Left lobe of liver (tissue), 2 donors: ENCODE results near the gene RPL37. TPM values are rescaled to one million over a fixed set of nuclear protein-coding genes. Genes with fewer than 3 reads are reported as not detected.
A peak's percentile ranks its signal among the peaks of the same experiment; 100 is the strongest.
"Not testable (repeated sequence)": the region's sequence is repeated elsewhere in the genome, so short reads cannot be mapped to it uniquely, and the experiment has no call there.

Experiments
- ATAC-seq: fragments of 200-7000 bp; cut with Tn5 transposase; one replicate; pipeline ENCODE4 v1.9.1; 2020; ENCODE audit warnings: mild to moderate bottlenecking, moderate library complexity
- DNase-seq: peaks from one replicate; pipeline ENCODE4 v3.0.0-alpha.2; 2020; ENCODE audit warnings: low spot score
- total RNA-seq: library from RNA; stranded (reverse); gene quantifications from one replicate; pipeline ENCODE4 v1.2.1, GENCODE V29; 2021
- donor health status: DM: no; HTN: no; CAD: no; lungs with moderate emphysema.
- donor health status: DM: no; HTN: yes; CAD: no.

RPL37 gene
- total RNA-seq, 1 donor from 2014 or later = 375 TPM

DNA sequence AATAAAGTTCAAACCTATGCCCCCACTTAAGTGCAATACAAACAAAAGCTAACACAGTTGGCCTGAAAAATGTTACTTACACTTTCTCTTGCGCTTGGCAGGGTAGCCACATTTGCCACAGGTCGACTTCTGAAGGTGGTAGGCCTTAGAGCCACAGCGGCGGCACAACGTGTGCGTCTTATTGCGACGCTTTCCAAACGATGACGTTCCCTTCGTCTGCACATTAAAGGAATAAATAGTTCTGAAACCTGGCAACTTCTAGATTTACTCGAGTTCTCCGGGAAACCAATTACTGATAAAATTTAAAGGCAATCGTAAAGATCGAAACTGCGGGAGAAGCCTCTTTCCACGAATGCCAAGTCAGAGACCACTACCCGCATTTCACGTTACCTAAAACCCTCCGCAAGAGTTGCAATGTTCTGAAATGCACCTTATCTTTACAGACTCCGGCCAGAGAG is 602 bp downstream of the RPL37 start:
- no peak for DNase-seq
- peak; percentile 12 for ATAC-seq

DNA sequence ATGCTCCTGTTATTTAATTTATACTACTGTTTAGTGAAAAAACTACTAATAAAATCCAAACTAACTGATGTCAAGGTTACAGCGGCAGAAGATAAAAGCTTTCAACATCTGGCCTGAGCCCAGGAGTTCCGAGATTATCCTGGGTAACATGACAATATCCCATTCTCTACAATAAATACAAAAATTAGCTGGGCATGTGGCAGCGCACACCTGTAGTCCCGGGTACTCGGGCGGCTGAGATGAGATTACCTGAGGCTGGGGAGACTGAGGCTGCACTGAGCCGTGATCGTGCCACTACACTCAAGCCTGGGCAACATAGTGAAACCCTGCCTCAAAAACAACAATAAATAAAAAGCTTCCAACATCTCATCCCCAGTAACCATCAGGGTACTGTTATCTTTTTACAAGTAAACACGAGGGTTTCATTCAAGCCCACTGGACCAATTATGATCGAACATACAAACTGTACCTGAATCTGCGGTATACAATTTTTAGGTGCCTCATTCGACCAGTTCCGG is 1.3 kb downstream of the RPL37 start:
- no peak for ATAC-seq

DNA sequence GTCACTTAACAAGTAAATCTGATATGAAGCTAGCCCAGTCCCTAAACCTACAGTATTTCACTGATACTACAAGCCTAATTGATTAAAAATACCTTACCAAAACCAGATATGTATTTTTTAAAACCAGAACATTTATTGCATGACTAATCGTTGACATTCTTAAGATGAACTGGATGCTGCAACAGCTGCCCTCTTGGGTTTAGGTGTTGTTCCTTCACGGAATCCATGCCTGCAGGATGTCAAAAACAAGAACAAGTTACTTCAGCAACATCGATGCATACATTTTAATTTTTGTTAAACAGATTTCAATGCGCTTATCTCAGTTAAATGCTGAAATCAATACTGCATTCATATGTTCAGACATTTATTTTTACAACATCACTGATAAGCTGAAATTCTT is 2.7 kb downstream of the RPL37 start:
- DNase-seq = no peak
- ATAC-seq = no peak

More for the DNA sequence above, 1.3 kb downstream of the RPL37 start:
- no peak for DNase-seq

DNA sequence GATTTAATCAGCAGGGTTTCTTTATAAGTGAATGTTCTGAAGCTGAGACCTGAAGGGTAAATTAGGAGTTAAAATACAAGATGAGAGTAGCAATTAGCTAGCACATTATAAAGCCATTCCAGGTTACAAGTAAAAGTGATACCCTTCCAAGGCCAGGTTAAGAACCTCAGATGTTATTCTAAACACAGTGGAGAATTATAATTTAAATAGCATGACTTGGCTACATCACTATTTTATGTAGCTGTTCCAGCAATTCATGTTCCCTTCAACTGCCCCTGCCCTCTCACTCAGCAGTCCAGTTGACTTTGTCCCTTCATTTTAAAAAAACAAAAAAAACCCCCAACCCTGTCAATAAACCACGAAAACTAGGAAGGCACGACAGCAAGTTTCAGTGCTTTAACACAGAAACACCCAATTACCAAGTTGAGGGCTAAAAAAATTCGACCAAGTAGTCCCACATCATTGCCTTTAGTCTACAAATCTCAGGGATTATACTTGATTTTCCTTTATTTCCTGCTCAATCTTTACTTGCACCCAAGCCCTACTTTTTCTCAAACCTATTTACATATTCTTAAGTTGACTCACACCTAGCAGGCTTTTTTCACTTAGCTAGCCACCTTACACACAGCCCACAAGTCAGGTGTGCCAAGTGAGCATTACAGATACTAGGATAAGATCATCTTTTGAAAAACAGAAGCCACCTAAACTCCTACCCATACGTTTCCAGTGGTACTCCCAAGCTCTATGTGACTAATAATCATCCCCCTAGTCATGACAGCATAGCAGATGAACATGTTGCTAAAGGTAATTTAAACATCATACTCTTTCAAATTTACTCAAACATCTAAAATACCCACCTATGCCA is 3.4 kb downstream of the RPL37 start:
- DNase-seq = no peak
- no peak for ATAC-seq

DNA sequence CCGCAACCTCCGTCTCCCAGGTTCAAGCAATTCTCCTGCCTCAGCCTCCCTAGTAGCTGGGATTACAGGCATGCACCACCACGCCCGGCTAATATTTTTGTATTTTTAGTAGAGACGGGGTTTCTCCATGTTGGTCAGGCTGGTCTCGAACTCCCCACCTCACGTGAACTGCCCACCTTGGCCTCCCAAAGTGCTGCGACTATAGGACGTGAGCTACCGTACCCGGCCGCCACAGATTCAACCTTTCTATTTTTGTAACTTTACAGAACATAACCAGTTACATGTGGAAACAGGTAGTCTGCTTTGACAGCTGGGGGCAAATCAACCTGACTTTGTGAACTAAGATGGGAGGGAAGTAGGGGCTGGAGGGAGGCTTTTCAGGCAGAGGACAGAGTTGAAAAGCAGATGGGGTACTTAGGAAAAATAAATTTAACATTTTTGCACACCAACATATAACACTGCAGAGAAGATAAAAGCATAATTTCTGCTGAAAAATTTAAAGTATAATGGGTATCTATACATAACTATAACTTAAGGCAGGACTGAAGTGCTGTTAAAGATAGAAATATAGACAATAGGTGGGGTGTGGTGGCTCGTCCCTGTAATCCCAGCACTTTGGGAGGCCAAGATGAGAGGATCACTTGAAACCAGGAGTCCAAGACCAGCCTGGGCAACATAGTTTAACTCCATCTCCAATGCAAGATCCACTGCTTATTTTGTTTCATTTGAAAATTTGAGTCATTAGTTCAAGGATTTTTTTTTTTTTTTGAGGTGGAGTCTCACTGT is 5.1 kb downstream of the RPL37 start:
- ATAC-seq (no peak), DNase-seq (no peak)

DNA sequence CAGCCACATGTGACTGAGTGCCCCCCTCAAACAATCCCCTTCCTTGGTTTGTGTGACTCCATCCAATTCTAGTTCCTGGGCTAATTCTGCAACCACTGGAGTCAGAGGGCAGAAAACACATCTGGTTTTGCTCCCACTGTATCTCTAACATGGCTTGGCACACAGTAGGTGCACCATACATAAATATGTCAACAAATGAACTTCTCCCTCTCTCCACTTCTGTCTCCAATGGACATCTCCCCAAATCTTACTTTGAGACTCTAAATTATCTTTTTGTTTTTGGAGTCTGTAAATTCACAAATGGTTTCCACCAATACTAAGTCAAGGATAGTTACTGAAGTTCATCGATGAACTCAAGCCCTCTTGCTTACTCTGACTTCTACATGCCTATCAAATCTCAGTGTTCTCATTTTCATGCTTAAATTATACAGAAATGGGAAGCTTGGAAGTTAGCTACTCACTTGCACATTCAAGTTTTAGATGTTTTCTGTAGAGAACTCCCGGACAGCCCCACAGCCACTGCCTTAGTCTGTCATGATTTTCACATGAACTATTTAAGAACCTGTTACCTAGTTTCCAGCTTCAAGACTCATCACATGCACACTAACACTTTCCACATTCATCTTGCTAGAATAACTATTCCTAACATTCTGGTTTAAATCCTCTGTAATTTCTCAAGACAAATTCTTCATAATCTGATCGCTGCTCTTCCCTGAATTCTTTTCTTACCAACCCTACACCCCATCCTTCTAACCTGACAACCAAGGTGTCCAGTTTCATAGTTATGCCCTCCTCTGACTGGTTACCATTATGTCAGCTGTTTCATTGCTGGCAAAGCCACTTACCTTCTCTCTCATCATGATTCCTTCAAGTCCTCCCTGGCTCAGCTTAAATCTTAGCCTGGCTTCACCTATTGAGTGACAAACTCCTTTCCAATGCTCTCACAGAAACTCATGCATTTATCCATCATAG is 6.0 kb downstream of the RPL37 start:
- ATAC-seq (no peak), DNase-seq (no peak)

DNA sequence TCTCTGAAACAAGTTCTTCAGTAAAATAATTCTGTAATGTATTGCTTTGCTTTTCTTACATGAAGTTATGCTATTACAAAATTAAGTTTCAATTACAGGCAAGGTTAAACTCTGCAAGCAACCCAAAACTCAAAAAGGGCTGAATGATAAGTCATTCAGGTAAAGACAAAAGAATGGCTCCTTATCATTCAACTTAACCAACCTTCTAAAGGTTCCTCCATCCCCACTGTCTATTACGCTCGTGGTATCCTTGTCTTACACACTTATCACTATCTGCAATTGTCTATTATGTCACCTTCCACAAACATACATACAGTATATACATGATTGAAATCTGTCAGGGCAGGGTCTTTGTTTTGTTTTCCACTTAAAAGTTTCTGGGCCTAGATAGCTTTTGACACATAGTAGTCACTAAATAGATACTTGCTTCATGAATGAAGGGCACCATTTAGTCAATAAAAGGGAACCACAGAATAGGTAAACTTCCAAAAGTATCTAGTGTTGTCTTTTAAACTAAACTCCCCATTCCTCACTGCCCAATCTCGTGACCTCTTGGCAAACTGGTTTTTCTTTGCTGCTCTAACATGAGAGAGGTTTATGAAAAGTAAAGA is 6.9 kb downstream of the RPL37 start:
- no peak for DNase-seq
- no peak for ATAC-seq

DNA sequence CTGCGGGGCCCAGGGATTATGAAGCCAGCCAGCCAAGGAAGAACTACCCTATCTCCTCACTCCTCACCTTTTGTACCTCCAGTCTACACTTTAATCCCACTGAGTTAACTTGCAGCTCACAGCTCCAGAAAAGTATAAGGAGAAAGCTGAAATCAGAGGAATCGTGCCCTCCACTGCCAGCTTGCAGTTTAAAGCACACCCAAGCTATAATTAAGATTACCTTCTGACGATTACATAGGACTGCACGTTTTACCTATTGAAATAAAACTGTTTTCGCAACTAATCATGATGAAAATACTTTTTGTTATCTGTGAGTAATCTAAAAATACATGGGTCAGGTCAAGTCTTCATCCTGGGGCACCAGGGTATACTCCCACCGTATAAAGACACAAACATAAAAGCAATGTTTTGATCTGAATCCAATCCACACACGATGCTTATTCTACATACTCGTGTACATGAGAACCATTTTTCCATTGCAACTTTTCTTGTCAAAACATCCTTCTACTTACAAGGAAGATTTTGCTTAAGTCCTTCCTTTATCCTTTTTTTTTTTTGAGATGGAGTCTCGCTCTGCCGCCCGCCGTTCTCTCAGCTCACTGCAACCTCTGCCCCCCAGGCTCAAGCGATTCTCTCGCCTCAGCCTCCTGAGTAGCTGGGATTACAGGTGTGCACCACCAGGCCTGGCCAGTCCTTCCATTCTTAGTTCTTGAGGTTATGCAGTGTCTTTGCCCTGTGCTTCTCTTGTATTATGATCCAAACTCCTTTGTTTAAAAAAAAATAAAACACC is 7.6 kb downstream of the RPL37 start:
- no peak for ATAC-seq

DNA sequence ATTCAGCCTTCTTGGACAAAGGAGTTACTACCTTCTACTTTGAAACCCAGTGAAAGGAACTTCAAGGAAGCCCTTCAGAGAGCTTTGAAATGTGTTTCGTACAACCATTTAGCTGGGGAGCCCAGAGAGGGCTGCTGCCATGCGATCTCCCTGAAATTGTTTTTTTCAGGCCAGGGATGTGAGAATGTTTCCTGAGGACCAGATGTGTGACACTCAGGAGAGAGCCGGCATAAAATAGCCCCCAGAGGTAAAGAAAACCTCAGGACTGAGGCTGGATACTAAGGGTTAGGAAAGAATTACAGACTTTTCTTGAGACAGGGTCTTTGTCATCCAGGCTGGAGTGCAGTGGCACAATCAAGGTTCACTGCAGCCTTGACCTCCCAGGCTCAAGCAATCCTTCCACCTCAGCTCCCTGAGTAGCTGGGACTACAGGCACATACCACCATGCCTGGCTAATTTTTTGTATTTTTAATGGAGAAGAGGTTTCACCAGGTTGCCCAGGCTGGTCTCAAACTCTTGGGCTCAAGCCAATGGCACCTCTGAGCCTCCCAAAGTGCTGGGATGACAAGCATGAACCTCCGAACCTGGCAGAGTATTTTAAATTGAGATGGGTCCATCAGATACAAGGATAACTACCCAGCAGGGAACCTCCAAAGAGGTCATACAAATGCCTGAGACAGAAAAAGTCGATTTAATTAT is 8.4 kb downstream of the RPL37 start:
- ATAC-seq (no peak), DNase-seq (no peak)

More for the DNA sequence above, 7.6 kb downstream of the RPL37 start:
- DNase-seq = no peak

DNA sequence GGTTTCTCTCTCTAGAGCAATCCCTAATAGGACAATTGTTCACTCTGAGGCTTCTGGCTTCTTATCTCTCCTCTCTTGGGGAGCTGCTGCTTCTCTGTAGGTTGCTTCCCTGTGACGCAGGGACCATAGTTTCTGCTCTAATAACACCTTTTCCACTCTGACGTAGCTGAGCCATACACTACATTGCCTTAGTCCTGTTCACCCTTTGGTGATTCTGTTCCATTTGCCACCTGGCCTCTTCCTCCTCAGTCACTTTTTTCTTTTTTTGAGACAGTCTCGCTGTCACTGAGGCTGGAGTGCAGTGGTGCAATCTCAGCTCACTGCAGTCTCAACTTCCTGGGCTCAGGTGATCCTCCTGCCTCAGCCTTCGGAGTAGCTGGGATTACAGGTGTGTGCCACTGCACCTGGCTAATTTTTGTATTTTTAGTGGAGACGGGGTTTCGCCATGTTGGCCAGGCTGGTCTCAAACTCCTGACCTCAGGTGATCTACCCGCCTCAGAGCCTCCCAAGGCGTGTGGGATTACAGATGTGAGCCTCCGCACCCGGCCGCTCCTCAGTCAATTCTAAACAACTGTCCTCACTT is 9.5 kb downstream of the RPL37 start:
- peak; percentile 29 for ATAC-seq

DNA sequence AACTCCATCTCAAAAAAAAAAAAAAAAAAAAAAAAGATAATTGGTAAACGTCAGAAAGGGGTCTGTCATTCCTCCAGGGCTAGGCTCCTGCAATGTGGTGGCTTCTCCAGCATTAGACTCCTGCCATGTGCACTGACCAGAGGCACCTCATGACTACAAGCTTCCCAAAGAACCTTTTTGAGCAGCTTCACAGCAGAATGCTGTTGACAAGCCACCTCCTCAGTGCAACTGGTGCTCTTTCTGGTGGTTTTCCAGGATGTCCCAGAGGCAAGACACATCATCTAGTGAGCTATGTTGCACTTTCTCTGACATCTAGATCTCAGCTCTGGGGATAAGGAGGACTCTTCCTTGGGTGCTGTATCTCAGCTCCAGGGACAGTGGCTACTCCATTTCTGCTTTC is 11.6 kb downstream of the RPL37 start:
- ATAC-seq (peak; percentile 42), DNase-seq (no peak)

More for the DNA sequence above, 9.5 kb downstream of the RPL37 start:
- not testable (repeated sequence) for DNase-seq

DNA sequence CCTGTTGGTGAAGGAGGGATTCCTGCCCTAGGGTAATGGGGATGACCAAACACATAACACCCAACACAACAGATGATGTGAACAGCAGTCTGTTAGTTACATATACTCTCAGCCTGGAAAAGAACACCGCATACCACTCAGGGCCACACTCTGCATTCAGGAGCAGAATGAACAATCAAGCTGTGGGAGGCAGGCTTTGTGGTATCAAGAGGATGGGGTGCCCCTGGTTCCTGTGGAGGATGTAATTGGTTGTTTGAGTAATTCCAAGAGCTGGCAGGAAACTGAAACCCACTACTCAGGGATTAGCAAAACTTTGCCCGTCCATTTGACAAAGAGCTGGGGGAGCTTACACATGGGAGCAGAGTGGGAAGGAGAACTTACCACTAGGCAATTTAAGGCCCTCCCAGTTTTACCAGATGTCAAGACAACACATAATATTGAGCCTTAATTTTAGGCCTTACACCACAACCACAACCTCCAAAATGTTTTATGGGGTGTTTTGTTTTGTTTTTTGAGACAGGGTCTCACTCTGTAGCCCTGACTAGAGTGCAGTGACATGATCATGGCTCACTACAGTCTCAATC is 21.2 kb downstream of the RPL37 start:
- ATAC-seq (no peak), DNase-seq (no peak)

DNA sequence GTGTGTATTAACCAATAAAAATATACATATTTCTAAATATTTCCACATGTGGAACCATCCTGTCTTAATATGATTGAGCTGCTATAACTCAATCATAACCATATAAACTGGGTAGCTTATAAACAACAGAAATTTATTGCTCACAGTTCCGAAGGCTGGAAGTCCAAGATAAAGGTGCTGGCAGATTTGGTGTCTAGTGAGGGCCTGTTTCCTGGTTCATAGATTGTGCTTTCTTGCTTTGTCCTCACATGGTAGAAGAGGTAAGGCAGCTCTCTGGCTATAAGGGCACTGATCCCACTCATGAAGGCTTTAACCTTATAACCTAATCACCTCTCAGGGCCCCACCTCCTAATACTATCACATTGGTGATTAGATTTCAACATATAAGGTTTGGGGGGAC is 22.9 kb downstream of the RPL37 start:
- no peak for DNase-seq

DNA sequence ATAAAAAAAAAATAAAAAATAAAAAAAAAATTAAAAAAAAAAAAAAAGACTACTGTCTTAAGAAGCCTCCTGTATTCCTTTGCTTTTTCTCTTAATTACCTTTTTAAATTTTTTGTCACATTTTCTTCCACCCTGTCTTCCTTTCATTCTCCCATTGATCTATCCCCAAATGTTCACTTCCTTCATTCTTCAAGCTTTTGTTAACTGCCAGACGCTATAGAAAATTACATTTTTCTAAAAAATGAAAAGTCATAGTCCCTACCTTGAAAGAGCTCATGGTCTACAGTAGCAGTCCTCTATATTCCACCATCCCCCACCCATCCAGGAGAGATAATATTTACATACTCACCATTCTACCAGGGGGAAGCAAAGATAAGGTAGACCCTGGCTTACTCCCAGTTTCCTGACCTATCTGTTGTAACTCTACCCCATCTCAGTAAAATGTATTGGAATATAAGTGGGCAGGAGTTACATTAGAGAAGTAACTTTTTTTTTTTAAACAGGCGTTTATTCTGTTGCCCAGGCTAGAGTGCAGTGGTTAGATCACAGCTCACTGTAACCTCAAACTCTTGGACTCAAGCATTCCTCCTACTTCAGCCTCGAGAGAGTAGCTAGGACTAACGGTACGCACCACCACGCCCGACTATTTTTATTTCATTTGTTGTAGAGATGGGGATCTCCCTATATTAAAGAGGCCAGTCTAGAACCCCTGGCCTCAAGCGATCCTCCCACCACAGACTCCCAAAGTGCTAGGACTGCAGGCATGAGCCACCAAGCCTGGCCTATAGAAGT is 33.1 kb downstream of the RPL37 start:
- DNase-seq (no peak), ATAC-seq (no peak)

More for the DNA sequence above, 22.9 kb downstream of the RPL37 start:
- no peak for ATAC-seq

DNA sequence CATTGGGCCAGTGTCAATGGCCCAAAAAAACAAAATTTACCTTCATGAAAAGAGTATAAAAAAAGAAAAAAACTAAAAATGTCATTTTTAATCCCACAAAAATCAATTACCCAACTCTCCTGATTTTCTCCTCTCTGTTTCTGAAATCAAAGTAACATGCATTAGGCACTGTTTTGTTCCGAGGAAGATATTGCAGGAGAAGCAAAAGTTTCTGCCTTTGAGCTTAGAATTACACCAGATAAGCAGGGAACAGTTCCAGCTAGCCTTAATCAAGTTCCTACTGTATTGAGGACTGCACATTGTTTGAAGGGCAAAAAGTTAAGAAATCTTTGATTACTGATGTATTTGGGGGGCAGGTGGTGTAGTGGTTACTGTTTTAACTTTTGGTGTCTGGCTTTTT is 35.8 kb downstream of the RPL37 start:
- ATAC-seq (no peak), DNase-seq (no peak)

DNA sequence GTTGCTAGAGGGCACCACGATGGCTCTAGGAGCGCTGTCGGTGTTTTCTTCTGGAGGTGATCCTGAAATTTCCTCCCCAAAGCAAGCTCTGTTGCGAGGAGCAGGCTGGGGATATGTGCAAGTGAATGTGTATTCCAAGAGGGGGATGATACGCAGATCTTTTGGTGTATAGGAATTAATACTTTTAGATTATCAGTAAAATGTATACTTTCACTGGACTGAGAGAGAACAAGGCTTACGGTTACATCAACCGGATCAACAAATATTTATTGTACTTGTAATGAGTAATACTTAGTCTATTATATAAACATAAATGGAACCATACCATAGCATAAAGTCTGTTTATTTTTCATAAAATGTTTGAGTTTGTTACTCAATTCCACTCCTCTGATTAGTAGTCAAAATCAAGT is 36.2 kb downstream of the RPL37 start:
- DNase-seq = no peak
- no peak for ATAC-seq
